HEK293 (cell line): ENCODE results near the gene RPL19.

ENCODE experiments used
- CTCF ChIA-PET: fragments of 350-600 bp; formaldehyde crosslinking; extraction: SDS; loops from one replicate; lab custom pipeline; 2021; ENCODE audit warnings: antibody characterized with exemption; lab: Yijun Ruan, JAX
- POLR2A ChIA-PET: fragments of 300-600 bp; formaldehyde crosslinking; extraction: SDS; loops from one replicate; lab custom pipeline; 2020; ENCODE audit warnings: antibody characterized with exemption, inconsistent platforms; lab: Yijun Ruan, JAX
- H3K27ac ChIP-seq: fragments of 200-500 bp; sonication (Bioruptor generic); 2 replicates; pipeline ENCODE4 v1.5.1; 2014; ENCODE audit warnings: low read depth, low read length, control low read depth, inconsistent platforms; ENCODE audit errors: extremely low read depth
- H3K36me3 ChIP-seq, 2 experiments: fragments of 200-500 bp in 1 of 2; sonication (Bioruptor generic) in 1 of 2; 1 replicate in 1 of 2; 2 replicates in 1 of 2; pipeline ENCODE4 v1.5.1; 2014 to 2017; ENCODE audit warnings: inconsistent platforms in 2 of 2, low read length in 2 of 2; ENCODE audit not compliant: control insufficient read depth in 2 of 2, insufficient read depth in 1 of 2
- H3K4me1 ChIP-seq: fragments of 200-500 bp; sonication (Bioruptor generic); 2 replicates; pipeline ENCODE4 v1.5.1; 2014; ENCODE audit warnings: mild to moderate bottlenecking, low read length, inconsistent platforms; ENCODE audit not compliant: control insufficient read depth, insufficient read depth
- H3K4me3 ChIP-seq: 2 replicates; pipeline ENCODE4 v1.5.1; 2011; ENCODE audit warnings: low read depth, mild to moderate bottlenecking, control low read depth, low read length, moderate library complexity
- H3K9me3 ChIP-seq: fragments of 200-500 bp; sonication (Bioruptor generic); 2 replicates; pipeline ENCODE4 v1.5.1; 2014; ENCODE audit warnings: low read depth, low read length, inconsistent platforms; ENCODE audit not compliant: control insufficient read depth, insufficient read depth
- HOXC10 ChIP-seq: sonication (generic); formaldehyde crosslinking; IDR thresholded peaks from 2 replicates; pipeline ENCODE4 v1.8.1; 2023; ENCODE audit warnings: mild to moderate bottlenecking, missing genetic modification reagents
- IKZF3 ChIP-seq: fragments of 450-650 bp; IDR thresholded peaks from 2 replicates; pipeline ENCODE4 v1.5.0; 2018; ENCODE audit warnings: missing biosample characterization, mild to moderate bottlenecking, missing genetic modification characterization, moderate library complexity
- KLF1 ChIP-seq: fragments of 450-650 bp; formaldehyde crosslinking; IDR thresholded peaks from 2 replicates; pipeline ENCODE4 v1.5.1; 2016; ENCODE audit warnings: missing biosample characterization, missing genetic modification characterization
- KLF7 ChIP-seq: fragments of 450-650 bp; formaldehyde crosslinking; IDR thresholded peaks from 2 replicates; pipeline ENCODE4 v1.5.1; 2016; ENCODE audit warnings: missing biosample characterization, missing genetic modification characterization, borderline replicate concordance
- SETDB1 ChIP-seq: IDR thresholded peaks from one replicate; pipeline ENCODE4 v1.6.1; 2017; ENCODE audit warnings: mild to moderate bottlenecking, low read length, moderate library complexity, mixed read lengths; ENCODE audit not compliant: insufficient read length
- SP2 ChIP-seq: fragments of 450-650 bp; formaldehyde crosslinking; IDR thresholded peaks from 2 replicates; pipeline ENCODE4 v1.5.1; 2016; ENCODE audit warnings: missing biosample characterization, missing genetic modification characterization
- TCF7L2 ChIP-seq: IDR thresholded peaks from 2 replicates; pipeline ENCODE4 v1.6.1; 2011; ENCODE audit warnings: low read depth, mild to moderate bottlenecking, inconsistent platforms, low read length, moderate library complexity, borderline replicate concordance
- ZBTB17 ChIP-seq: fragments of 450-650 bp; formaldehyde crosslinking; IDR thresholded peaks from 2 replicates; pipeline ENCODE4 v1.5.1; 2016; ENCODE audit warnings: missing biosample characterization, missing genetic modification characterization
- ZNF112 ChIP-seq: fragments of 450-650 bp; formaldehyde crosslinking; IDR thresholded peaks from 2 replicates; pipeline ENCODE4 v1.5.0; 2017; ENCODE audit warnings: missing biosample characterization, missing genetic modification characterization
- ZNF138 ChIP-seq: fragments of 450-650 bp; formaldehyde crosslinking; IDR thresholded peaks from 2 replicates; pipeline ENCODE4 v1.5.1; 2016; ENCODE audit warnings: missing biosample characterization, missing genetic modification characterization, borderline replicate concordance
- ZNF157 ChIP-seq: fragments of 450-650 bp; formaldehyde crosslinking; IDR thresholded peaks from 2 replicates; pipeline ENCODE4 v1.5.1; 2016; ENCODE audit warnings: missing biosample characterization, missing genetic modification characterization
- ZNF16 ChIP-seq: fragments of 450-650 bp; formaldehyde crosslinking; IDR thresholded peaks from 2 replicates; pipeline ENCODE4 v1.5.1; 2016; ENCODE audit warnings: low read depth, missing biosample characterization, missing genetic modification characterization
- ZNF184 ChIP-seq: fragments of 450-650 bp; IDR thresholded peaks from 2 replicates; pipeline ENCODE4 v1.5.1; 2018; ENCODE audit warnings: missing biosample characterization, mild to moderate bottlenecking, missing genetic modification characterization
- ZNF214 ChIP-seq: fragments of 450-650 bp; formaldehyde crosslinking; IDR thresholded peaks from 2 replicates; pipeline ENCODE4 v1.5.1; 2017; ENCODE audit warnings: missing biosample characterization, mild to moderate bottlenecking, missing genetic modification characterization, borderline replicate concordance
- ZNF350 ChIP-seq: fragments of 450-650 bp; formaldehyde crosslinking; IDR thresholded peaks from 2 replicates; pipeline ENCODE4 v1.5.0; 2017; ENCODE audit warnings: missing biosample characterization, mild to moderate bottlenecking, missing genetic modification characterization
- ZNF514 ChIP-seq: fragments of 450-650 bp; formaldehyde crosslinking; IDR thresholded peaks from 2 replicates; pipeline ENCODE4 v1.5.1; 2016; ENCODE audit warnings: missing biosample characterization, missing genetic modification characterization
- ZNF623 ChIP-seq: fragments of 450-650 bp; formaldehyde crosslinking; IDR thresholded peaks from 2 replicates; pipeline ENCODE4 v1.5.1; 2016; ENCODE audit warnings: missing biosample characterization, missing genetic modification characterization
- TF ChIP-seq, protein P1 (sequence below): fragments of 450-650 bp; formaldehyde crosslinking; IDR thresholded peaks from 2 replicates; pipeline ENCODE4; 2016; ENCODE audit warnings: missing biosample characterization, missing genetic modification characterization
- TF ChIP-seq, protein P2 (sequence below): fragments of 450-650 bp; IDR thresholded peaks from 2 replicates; pipeline ENCODE4 v1.5.1; 2018; ENCODE audit warnings: missing biosample characterization, mild to moderate bottlenecking, missing genetic modification characterization

RPL19 gene

DNA sequence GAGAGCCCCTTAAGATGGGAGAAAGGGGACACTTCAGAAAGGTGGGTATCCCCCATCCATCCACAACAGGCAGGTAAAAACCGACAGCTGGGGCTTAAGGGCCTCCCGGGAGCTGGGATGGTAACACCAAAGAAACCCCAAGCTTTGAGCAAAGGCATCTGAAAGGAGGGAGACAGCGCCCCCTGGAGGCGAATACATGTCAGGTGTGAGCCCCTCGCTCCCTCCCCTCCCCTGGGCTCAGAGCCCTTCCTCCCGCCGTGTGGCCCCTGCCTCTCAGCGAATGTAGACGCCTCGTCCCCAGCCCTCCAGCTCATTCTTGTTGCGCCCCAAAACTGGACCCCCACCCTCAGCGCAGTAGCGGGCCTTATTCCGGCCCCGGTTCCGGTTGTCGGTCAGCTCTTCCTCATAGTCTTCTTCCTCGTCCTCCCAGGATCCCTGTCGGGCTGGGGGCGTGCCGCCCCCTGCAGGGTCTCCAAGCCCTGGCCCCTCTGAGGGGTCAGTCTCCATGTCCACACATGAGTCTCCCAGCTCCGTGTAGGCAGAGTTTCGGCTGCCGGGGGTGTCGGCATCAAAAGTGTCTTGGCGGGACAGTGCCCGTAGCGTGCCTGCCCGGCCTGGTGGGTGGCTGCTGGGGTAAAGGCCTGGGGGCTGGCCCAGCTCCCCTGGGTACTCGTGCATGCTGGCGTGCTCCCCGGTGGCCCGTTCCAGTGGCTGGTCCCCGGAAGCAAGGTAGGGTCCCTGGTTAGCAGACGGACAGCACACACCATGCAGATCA, 25.0 kb upstream of the RPL19 start (continued):
- TF ChIP-seq, protein P1, sequence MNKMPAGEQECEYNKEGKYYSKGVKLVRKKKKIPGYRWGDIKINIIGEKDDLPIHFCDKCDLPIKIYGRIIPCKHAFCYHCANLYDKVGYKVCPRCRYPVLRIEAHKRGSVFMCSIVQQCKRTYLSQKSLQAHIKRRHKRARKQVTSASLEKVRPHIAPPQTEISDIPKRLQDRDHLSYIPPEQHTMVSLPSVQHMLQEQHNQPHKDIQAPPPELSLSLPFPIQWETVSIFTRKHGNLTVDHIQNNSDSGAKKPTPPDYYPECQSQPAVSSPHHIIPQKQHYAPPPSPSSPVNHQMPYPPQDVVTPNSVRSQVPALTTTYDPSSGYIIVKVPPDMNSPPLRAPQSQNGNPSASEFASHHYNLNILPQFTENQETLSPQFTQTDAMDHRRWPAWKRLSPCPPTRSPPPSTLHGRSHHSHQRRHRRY (tag by site-specific recombination): no peak
- peak; percentile 80 for TF ChIP-seq ZNF157 (tag by site-specific recombination)
- no peak for TF ChIP-seq ZNF350 (tag by site-specific recombination)

DNA sequence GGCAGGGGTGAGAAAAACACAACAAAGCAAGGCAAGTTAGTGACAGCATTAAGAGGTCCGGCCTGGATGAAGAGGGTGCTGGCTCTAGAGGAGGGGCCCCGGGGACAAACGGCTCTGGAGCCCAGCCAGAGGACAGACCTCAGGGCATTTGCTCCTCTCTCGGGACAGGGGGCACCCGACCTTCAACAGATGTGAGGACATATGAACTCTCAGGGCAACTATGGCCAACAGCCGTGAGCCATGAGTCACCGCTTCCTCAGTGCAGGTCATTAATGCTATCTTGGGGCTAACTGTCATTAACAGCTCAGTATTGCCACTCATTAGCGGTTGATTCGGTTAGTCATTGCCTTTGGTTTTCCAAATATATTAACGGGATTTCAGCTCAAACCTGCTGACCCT, 24.4 kb upstream of the RPL19 start:
- 0 out of 2 replicates have a peak, but pooled peaks cover 7% of the 10 kb centered on the region for H3K4me1 ChIP-seq
- H3K36me3 ChIP-seq: peaks cover 21 to 35% of the 10 kb centered on the region in 2 experiments; a peak in 2 of 3 replicates
- no peak overlapping the region for H3K27ac ChIP-seq
- ChIA-PET CTCF (interaction anchor here (0.6 to 6.8 kb wide), 25 partner anchors 8 to 323 kb away, joined by 3 to 183 read pairs (median 7); partner anchors contain the start of genes ARL5C, CACNB1 and RPL19), POLR2A (interaction anchor here (0.6 to 2.3 kb wide), 4 partner anchors 11 to 329 kb away, joined by 3 to 10 read pairs (median 6); partner anchors contain the start of genes RPL19 and RPL23)
- no peak overlapping the region for H3K4me3 ChIP-seq
- H3K9me3 ChIP-seq: no peaks in the 10 kb centered on the region
- TF ChIP-seq ZNF623 (tag by site-specific recombination): peak; percentile 77
- no peak for TF ChIP-seq SETDB1
- TF ChIP-seq ZNF214 (tag by site-specific recombination): no peak
- TF ChIP-seq IKZF3 (tag by site-specific recombination): no peak
- no peak for TF ChIP-seq KLF7
- TF ChIP-seq ZNF157 (tag by site-specific recombination): 0 out of 2 replicates have a peak, but pooled peaks have one; percentile 10
- TF ChIP-seq, all 188 proteins: peak for 2

DNA sequence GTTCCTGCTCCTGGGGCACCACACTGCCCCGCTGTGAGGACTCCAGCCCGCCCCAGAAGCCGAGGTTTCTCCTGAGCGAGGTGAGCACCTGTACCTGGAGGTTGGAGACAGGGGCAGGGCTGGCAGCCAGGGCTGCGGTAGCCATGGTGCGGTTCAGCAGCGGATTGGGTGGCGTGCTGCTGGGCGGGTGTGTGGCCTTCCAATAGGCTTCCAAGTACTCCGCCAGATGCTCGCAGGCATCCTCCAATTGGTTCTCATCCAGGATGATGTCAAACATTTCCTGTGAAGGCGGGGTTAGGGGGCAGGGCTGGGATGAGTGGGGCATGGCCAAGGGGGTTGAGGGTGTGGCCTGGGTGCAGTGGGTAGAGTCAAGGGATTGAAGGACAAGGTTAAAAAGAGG, 22.8 kb upstream of the RPL19 start:
- Histone ChIP-seq H3K4me3 (no peak overlapping the region), H3K9me3 (no peaks in the 10 kb centered on the region), H3K36me3 (peaks cover 30 to 45% of the 10 kb centered on the region in 2 experiments), H3K4me1 (0 out of 2 replicates have a peak, but pooled peaks cover 7% of the 10 kb centered on the region), H3K27ac (no peak overlapping the region)
- TF ChIP-seq KLF1 (peak; percentile 79), ZNF112 (tag by site-specific recombination) (no peak), ZNF16 (tag by site-specific recombination) (no peak), TCF7L2 (no peak), ZNF184 (tag by site-specific recombination) (no peak), ZBTB17 (tag by site-specific recombination) (no peak), HOXC10 (CRISPR knock-in tag) (no peak), ZNF138 (tag by site-specific recombination) (no peak), ZNF157 (tag by site-specific recombination) (no peak), ZNF514 (tag by site-specific recombination) (no peak), SP2 (tag by site-specific recombination) (peak; percentile 59)
- TF ChIP-seq, protein P2, sequence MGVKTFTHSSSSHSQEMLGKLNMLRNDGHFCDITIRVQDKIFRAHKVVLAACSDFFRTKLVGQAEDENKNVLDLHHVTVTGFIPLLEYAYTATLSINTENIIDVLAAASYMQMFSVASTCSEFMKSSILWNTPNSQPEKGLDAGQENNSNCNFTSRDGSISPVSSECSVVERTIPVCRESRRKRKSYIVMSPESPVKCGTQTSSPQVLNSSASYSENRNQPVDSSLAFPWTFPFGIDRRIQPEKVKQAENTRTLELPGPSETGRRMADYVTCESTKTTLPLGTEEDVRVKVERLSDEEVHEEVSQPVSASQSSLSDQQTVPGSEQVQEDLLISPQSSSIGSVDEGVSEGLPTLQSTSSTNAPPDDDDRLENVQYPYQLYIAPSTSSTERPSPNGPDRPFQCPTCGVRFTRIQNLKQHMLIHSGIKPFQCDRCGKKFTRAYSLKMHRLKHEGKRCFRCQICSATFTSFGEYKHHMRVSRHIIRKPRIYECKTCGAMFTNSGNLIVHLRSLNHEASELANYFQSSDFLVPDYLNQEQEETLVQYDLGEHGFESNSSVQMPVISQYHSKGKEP: no peak
- ChIA-PET POLR2A (no interaction called here), CTCF (interaction anchor here (0.6 to 6.8 kb wide), 4 partner anchors 13 to 227 kb away, joined by 3 to 183 read pairs (median 45); partner anchors contain the start of gene ARL5C)
